Transverse colon (tissue), 3 donors: ENCODE measurements around the gene ETHE1.

Source experiments
- CTCF ChIP-seq, 5 experiments: fragments of 200-600 bp in 3 of 5; fragments of 450-650 bp in 2 of 5; sonication (generic) in 3 of 5; IDR thresholded peaks; 1 replicate in 2 of 5; 2 replicates in 3 of 5; pipeline ENCODE4 v1.5.1; 2016 to 2017; ENCODE audit warnings: antibody characterized with exemption in 5 of 5, inconsistent platforms in 3 of 5, mild to moderate bottlenecking in 2 of 5, moderate library complexity in 1 of 5
- POLR2A ChIP-seq: fragments of 450-650 bp; IDR thresholded peaks from one replicate; pipeline ENCODE4 v1.6.1; 2016; ENCODE audit warnings: antibody characterized with exemption, mild to moderate bottlenecking, moderate library complexity

- TF ChIP-seq CTCF (IDR thresholded peaks at IDR 0.05) (no peak), POLR2A (no peak)
These were observed 65.7 kb downstream of the ETHE1 start for GRCh38 chr19:43461303-43461702.
